ENCODE results near the gene OR52E6.

OR52E6 gene

GRCh38 chr11:5841797-5842196, at the start of gene OR52E6:
OR52E6 (minus strand) TSS chr11:5841897; CDS start chr11:5841897, 0 bp downstream.
- DNase-seq (ENCODE audit: low read depth): no peak

- DNase-seq (ENCODE audit: low read depth): no peak
Measured at GRCh38 chr11:5891216-5891800, 49.6 kb upstream of the OR52E6 start.

DNA sequence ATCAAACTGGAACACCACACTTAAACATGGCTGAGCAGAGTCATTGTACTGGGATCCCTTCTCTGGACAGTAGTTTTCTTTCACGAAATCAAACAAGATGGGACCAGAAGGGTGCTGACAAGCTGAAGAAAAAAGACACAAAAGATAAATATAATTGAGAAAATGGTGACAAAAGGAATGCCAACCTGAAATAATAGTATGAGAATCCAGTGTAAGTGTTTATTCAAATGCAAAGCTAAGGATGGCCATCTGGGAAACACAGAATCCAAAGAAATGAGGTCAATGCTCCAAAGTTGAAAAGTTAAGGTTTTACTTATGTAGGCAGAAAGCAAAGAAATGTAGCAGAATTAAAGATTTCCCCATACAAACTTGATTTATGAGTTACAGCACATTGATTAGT, 46.0 kb upstream of the OR52E6 start:
- no peak for DNase-seq (ENCODE audit: low read depth)

DNA sequence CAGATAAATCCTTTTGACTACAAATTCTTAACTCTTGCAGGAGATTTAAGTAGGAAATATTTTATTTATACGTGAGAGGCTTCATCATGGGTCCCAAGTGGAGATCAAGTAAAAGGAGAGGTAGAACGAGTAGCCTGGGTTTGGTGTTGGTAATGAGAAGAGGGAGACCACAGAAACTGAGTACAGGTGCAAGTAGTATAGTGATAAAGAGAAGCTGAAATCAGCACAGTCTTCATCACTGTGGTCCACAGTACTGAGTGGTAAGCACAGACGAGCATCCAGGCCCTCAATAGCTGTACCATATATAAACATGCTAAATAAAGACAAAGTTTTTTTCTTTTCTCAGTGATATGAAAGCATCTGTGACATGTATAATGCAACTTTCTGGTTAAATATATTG, 45.5 kb upstream of the OR52E6 start:
- DNase-seq (ENCODE audit: low read depth): no peak

DNA sequence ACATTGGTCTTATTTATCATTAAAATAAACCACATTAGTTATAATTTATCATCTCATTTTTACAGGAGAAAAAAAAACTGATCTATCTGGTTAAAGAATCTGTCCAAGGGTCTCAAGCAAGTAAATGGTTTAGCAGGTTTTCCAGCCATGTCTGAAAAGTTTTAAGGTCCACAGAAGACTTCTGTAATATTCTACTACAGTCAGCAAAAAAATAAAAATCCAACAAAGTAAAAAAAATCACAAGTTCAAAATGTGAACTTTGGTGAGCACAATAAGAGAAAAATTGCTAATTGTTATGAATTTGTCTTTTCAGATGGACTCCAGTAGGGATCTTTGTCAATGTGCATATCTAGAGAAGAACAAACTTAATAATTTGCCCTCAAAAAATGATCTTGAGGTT, 40.1 kb upstream of the OR52E6 start:
- no peak for DNase-seq (ENCODE audit: low read depth)

GRCh38 chr11:5880329-5880728, 38.6 kb upstream of the OR52E6 start, which contains the start of gene OR52E4:
OR52E4 (plus strand) TSS chr11:5880629; CDS start chr11:5884293, 3,664 bp downstream.
- no peak for DNase-seq (ENCODE audit: low read depth)

- DNase-seq (ENCODE audit: low read depth): no peak
Measured at GRCh38 chr11:5878564-5878963, 36.9 kb upstream of the OR52E6 start.

DNA sequence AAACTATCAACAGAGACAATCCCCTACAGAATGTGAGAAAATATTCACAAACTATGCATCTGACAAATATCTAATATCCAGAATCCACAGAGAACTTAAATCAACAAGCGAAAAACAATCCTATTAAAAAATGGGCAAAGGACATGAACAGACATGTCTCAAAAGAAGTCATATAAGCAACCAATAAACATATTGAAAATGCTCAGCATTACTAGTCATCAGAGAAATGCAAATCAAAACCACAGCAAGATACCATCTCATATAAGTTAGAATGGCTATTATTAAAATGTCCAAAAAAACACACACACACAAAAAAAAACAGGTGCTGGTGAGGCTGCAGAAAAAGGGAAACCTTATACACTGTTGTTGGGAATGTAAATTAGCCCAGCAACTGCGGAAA, 24.1 kb upstream of the OR52E6 start:
- DNase-seq (ENCODE audit: low read depth): no peak

DNA sequence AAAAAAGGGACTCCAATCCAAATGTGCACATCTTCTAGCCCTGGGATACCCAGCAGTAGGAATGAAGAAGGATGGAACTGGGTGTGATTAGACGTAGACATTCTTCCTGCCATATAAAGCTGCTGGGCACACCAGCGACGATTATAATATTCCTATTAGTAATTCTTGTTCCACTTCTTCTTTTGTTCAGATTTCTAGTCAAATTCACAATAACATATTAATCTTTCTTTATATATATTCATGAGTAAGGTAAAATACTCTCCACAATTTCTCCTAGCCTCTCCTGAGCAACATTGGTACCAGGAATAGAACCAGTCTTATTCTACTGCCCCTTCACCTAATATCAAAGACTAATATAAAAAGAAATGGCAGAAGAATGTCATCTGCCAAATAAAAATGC, 15.9 kb upstream of the OR52E6 start, which contains the start of gene OR52E8:
Gene OR52E8, minus strand, starts transcription at position 101 of the 400 bp plus-strand sequence. Its CDS starts 0 bp downstream, at position 101.
- no peak for DNase-seq (ENCODE audit: low read depth)

DNA sequence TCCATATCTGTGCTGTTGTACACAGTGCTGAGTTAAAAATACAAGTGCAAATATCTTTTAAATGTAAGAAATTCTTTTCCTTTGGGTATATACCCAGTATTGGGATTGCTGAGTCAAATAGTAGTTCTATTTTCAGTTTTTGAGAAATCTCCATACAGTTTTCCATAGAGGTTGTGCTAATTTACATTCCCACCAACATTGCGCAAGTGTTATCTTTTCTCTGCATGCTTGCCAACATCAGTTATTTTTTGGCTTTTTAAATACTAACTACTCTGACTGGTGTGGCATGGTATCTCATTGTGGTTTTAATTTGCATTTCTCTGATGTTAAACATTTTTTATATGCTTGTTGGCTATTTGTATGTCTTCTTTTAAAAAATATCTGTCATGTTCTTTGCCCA, 9.3 kb upstream of the OR52E6 start:
- DNase-seq (ENCODE audit: low read depth): no peak

GRCh38 chr11:5847711-5848110, 6.0 kb upstream of the OR52E6 start:
- no peak for DNase-seq (ENCODE audit: low read depth)

DNA sequence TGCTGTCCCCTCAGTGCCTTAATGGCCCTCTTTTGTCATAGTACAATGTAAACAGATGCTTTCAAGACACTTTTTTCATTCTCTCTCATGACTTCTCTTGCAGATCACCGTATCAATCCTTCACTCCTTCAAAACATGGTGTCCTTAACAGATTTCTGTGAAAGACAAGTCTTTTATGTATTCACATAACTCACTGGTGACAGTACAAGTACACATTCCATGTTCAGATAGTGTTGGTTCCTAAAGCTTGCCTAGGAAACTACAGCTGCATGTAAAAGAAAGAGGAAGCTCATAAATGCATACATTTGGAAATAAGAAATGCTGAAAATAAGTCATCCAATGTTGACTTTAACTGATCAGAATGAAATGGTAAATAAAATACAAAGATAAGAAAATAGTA, 5.0 kb upstream of the OR52E6 start:
- no peak for DNase-seq (ENCODE audit: low read depth)

- no peak for DNase-seq (ENCODE audit: low read depth)
Measured at GRCh38 chr11:5837695-5838094, 4.0 kb downstream of the OR52E6 start.

GRCh38 chr11:5833446-5833845, 8.3 kb downstream of the OR52E6 start:
- DNase-seq (ENCODE audit: low read depth): no peak

DNA sequence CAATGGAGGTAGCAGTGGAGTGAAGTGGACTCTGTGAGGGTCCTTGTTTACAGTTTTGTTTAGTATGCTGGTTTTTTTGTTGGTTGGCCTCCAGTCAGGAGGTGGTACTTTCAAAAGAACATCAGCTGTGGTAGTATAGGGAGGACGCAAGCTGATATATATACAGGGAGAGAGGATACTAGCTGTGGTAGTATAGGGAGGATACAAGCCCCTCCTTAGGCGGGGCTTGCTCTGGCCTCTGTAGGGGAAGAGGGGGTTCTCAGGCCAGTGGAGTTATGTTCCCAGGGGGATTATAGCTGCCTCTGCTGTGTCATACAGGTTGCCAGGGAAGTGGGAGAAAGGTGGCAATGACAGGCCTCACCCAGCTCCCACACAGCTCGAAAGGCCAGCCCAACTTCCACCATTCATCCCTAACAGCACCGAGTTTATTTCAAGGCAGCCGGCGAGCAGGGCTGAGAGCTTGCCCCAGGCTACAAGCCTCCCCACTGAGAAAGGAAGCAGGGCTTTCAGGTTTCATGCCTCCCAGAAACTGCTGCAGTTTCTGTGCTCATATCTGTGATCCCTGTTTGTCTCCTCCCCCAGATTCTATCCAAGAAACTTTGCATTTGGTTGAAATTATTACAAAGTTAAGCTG, 10.4 kb downstream of the OR52E6 start:
- no peak for DNase-seq (ENCODE audit: low read depth)

DNA sequence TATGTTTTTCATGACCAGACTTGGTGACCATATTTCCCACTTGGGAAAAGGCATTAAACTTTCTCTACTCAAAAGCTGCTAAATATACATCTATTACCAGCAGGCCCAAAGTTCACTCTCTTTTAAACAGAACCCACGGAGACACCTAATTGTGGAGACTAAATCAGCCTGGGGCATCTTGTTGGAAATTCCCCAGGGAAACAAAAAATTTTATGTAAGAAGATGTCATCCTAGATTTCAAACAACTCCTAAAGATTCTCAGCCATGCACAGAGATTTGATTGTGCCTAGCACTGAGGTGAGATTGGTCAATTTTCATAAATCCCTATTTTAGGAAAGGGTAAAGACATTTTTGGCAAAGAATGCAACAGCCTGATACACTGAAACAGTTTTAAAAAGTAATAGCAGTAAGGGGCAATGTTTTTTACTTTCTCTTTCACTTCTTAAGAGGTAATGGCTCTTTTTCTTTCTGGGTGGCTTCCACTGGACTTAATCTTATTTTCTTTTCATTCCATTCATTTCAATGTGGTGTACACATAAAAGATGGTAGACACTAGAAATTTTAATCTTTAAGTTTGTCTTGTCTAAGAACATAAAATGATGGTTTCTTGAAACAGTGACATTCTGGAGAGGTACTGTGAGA, 23.3 kb downstream of the OR52E6 start:
- DNase-seq (ENCODE audit: low read depth): no peak

- no peak for DNase-seq (ENCODE audit: low read depth)
Measured at GRCh38 chr11:5815534-5815933, 26.2 kb downstream of the OR52E6 start.

- DNase-seq (ENCODE audit: low read depth): no peak
Measured at GRCh38 chr11:5809905-5810795, 31.5 kb downstream of the OR52E6 start.

DNA sequence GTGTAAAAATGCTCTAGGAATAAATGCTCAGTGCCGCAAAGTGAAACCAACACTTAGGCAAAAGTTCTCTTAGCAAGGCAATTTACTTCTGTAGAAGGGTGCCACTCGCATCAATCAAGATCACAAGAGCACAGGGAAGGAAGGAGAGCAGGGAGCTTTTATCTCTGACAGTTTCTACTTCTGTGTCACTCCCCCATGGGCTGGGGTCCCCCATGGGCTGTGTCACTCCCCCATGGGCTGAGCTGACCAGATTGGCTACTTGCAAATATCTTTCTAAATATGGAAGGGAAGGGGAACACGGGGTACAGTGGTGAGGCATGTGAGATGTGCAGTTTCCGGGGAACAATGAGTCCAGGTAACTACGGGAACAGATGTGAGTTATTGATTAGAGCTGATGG, 32.6 kb downstream of the OR52E6 start:
- no peak for DNase-seq (ENCODE audit: low read depth)

DNA sequence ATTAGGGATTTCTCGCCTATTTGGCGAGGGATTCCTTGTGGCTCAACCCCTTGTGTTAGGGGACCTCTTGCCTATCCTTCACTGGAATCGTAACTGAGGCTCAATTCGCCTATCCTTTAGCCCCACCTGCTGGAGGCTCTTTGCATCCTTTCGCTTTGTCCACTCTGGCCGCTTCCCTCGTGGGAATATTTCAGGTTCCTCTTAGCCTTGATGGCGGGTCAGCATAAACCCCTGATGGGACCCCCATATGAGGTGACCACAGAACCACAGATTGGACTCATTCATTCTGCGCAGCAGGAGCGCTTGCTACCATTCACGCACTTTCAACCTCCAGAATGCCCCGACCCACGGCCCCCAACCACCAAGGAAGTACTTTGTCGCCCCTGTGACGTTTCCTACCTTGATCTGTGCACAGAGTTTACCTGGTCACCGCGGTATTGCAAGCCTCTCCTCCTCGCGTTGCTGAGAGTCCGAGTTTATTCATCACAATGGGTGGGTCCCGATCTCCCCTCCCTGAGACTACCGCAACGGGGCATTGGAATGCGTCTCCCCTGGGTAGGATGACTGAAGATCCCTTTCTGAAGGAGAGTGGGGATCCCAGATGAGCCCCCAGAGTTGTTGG, 33.1 kb downstream of the OR52E6 start, which contains the start of gene OR52N2:
Gene OR52N2, plus strand, starts transcription at position 425 of the 622 bp plus-strand sequence. CDS start 11,412 bp downstream, outside the sequence.
- DNase-seq (ENCODE audit: low read depth): peak; percentile 46

DNA sequence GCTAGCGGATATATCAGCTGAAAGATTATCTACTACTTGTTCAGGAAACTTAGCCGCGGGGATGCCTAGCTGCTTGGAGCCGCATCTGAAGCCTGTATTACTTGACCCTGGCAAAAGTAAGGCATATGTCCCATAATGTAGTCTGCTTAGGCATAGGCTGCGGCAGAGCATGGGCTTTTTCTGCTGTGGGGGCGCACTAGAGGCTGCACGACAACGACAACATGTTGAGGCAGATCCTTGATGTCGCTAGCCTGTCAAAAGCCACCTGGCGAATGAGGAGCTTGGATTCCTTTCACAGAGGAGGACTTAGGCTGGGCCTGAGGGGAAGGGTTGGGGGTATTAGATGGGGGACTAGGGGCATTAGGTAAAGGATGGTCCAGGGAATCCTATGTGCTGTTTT, 34.1 kb downstream of the OR52E6 start:
- DNase-seq (ENCODE audit: low read depth): no peak

- no peak for DNase-seq (ENCODE audit: low read depth)
Measured at GRCh38 chr11:5803982-5804381, 37.7 kb downstream of the OR52E6 start.

Data from activated T-helper 9 cell treated with anti-CD3 and anti-CD28 coated beads, Interleukin-2, amount 50 U/mL, for 16 hours (primary cell).